ENCODE measurements around the gene PPP4R3B.
A peak's percentile ranks its signal among the peaks of the same experiment; 100 is the strongest.
"Not testable (repeated sequence)": the region's sequence is repeated elsewhere in the genome, so short reads cannot be mapped to it uniquely, and the experiment has no call there.

The PPP4R3B gene

GRCh38 chr2:55556809-55557208 is 60.6 kb downstream of the PPP4R3B start:
- in situ Hi-C loops (cut with HindIII; ENCODE audit: low sequenced_read_pairs) = no loop called here
- no peak overlapping the region for H3K4me3 ChIP-seq (ENCODE audit: low read depth, low read length)
- no peak for DNase-seq (ENCODE audit: low read depth, low spot score)
- no peak for TF ChIP-seq CTCF (IDR thresholded peaks at IDR 0.05; ENCODE audit: low read depth, low read length)

GRCh38 chr2:55555977-55556376 is 61.4 kb downstream of the PPP4R3B start:
- DNase-seq (ENCODE audit: low read depth, low spot score) = no peak
- no peak for TF ChIP-seq CTCF (IDR thresholded peaks at IDR 0.05; ENCODE audit: low read depth, low read length)
- no peak overlapping the region for H3K4me3 ChIP-seq (ENCODE audit: low read depth, low read length)
- in situ Hi-C loops (cut with HindIII; ENCODE audit: low sequenced_read_pairs) = no loop called here

GRCh38 chr2:55553321-55553720 is 64.1 kb downstream of the PPP4R3B start:
- in situ Hi-C loops (cut with HindIII; ENCODE audit: low sequenced_read_pairs) = no loop called here
- H3K4me3 ChIP-seq (ENCODE audit: low read depth, low read length) = no peak overlapping the region
- TF ChIP-seq CTCF (IDR thresholded peaks at IDR 0.05; ENCODE audit: low read depth, low read length) = no peak
- DNase-seq (ENCODE audit: low read depth, low spot score) = no peak

- peak; percentile 86 for DNase-seq (ENCODE audit: low read depth, low spot score)
- in situ Hi-C loops (cut with HindIII; ENCODE audit: low sequenced_read_pairs) = no loop called here
- no peak overlapping the region for H3K4me3 ChIP-seq (ENCODE audit: low read depth, low read length)
- TF ChIP-seq CTCF (IDR thresholded peaks at IDR 0.05; ENCODE audit: low read depth, low read length) = no peak
These were observed 66.9 kb downstream of the PPP4R3B start for GRCh38 chr2:55550368-55551102.

- in situ Hi-C loops (cut with HindIII; ENCODE audit: low sequenced_read_pairs); H3K4me3 ChIP-seq (ENCODE audit: low read depth, low read length); DNase-seq (ENCODE audit: low read depth, low spot score): not testable (repeated sequence)
These were observed 69.7 kb downstream of the PPP4R3B start for GRCh38 chr2:55547679-55548078.

GRCh38 chr2:55547001-55547400 is 70.4 kb downstream of the PPP4R3B start:
- DNase-seq (ENCODE audit: low read depth, low spot score) = no peak
- in situ Hi-C loops (cut with HindIII; ENCODE audit: low sequenced_read_pairs) = no loop called here

More at GRCh38 chr2:55547001-55547400, 70.4 kb downstream of the PPP4R3B start:
- TF ChIP-seq CTCF (IDR thresholded peaks at IDR 0.05; ENCODE audit: low read depth, low read length) = no peak
- no peak overlapping the region for H3K4me3 ChIP-seq (ENCODE audit: low read depth, low read length)

Measured in astrocyte of the spinal cord (primary cell).